Measurements from ENCODE around the gene RAB9A.

RAB9A gene

DNA sequence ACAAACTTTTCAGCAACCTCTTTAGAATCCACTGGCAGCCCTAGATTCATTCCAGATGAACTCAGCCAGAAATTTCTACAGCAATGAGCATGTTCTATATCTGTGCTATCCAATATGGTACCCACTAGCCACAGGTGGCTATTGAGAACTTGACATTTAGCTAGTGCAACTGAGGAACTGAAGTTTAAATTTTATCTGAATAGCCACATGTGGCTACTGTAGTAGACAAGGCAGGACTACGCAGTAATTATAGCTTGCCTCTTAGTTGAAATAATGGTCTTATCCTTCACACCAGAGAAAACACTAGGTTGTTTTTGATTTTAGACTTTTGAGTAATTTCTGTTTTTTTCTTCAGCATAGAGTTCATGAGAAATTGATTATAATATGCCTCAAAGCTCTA is 38.6 kb upstream of the RAB9A start:
- no peak overlapping the region for H3K4me3 ChIP-seq (ENCODE audit: control insufficient read depth, low read depth, low read length)
- no peak for DNase-seq (ENCODE audit: low read depth)
- TF ChIP-seq, protein P1, sequence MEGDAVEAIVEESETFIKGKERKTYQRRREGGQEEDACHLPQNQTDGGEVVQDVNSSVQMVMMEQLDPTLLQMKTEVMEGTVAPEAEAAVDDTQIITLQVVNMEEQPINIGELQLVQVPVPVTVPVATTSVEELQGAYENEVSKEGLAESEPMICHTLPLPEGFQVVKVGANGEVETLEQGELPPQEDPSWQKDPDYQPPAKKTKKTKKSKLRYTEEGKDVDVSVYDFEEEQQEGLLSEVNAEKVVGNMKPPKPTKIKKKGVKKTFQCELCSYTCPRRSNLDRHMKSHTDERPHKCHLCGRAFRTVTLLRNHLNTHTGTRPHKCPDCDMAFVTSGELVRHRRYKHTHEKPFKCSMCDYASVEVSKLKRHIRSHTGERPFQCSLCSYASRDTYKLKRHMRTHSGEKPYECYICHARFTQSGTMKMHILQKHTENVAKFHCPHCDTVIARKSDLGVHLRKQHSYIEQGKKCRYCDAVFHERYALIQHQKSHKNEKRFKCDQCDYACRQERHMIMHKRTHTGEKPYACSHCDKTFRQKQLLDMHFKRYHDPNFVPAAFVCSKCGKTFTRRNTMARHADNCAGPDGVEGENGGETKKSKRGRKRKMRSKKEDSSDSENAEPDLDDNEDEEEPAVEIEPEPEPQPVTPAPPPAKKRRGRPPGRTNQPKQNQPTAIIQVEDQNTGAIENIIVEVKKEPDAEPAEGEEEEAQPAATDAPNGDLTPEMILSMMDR (conservative IDR thresholded peaks at IDR 0.05; ENCODE audit: control insufficient read depth, insufficient read depth, low read depth, low read length) = no peak

DNA sequence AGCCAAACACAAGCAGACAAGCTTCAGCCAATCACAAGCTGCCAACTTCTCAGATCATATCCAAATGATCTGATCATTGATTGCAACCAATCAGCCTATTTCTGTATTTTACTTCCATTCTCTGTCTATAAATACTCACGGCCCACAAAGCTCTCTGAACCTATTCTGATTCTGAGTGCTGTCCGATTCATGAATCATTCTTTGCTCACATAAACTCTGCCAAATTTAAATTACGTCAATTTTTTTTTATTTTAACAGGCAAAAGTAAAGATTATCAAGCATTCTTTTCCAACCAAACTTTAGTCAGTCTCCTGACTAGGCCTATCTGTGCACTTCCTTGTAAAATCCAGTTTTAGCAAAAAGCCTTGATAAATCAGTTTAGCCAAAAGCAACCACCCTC is 37.8 kb upstream of the RAB9A start:
- TF ChIP-seq, protein P1 (conservative IDR thresholded peaks at IDR 0.05; ENCODE audit: control insufficient read depth, insufficient read depth, low read depth, low read length) = no peak
- no peak overlapping the region for H3K4me3 ChIP-seq (ENCODE audit: control insufficient read depth, low read depth, low read length)
- peak; percentile 76 for DNase-seq (ENCODE audit: low read depth)

DNA sequence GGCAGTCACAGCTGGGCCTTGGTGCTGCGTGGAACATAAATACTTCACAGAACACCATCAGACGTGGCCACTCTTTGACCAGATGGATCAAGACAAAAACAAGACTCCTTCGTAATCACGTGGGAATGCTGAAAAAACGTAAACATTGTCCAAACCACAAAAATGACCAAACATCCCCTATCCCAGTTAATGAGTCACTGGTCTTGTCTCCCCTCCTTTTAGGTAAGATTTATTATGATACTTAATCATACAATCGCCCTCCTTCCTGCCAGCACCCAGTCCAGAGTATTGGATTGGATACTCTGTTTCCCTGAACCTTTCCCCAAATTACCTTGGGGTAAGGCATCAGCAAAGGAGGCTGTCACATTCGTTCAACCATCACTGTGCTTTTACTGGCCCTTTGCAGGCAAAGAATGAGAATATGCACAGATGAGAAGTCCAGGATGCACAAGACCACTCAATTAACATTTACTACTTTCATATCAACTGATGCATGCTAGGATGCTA is 36.6 kb upstream of the RAB9A start:
- H3K4me3 ChIP-seq (ENCODE audit: control insufficient read depth, low read depth, low read length) = peak overlapping the region; percentile 55
- TF ChIP-seq, protein P1 (conservative IDR thresholded peaks at IDR 0.05; ENCODE audit: control insufficient read depth, insufficient read depth, low read depth, low read length) = no peak
- DNase-seq (ENCODE audit: low read depth) = peak; percentile 98

DNA sequence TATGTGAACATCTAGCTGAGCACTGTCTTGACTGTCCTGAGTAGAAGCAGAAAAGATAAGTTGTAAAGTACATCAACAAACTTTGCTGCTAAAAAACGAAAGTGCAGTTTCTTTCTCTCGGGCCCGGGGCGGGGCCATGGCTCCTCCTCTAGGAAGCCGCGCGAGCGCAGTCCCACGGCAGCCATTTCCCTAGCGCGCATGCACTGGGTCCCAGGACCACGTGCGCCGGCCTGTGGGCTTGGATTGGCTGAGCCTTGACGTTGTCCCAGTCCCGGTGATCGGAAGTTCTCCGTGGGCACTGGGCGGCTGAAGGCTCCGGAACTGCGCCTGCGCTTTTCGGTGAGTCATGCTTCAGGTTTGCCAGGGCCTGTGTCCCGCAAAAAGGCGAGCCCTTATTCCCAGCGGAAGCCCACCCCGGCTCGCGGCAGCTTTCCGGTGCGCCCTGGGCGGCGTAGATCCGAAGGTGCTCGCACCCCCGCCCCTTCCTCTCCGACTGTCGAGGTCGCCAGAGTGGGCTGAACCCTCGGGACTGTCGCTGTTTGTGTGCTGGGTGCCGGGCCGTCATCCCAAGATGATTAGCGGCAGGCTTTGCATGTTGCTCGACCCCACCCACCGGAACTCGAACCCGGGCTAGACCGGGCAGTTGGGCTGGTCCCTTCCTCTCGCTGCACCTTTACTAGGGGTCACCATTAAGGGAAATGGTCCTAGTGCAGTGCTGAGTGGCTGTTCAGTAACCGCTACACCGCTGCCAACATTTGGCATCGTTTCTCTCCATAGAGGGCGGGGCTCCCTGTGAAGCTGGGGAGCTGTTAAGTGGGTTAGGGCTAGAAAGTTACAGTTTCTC is 35.9 kb upstream of the RAB9A start, which contains the start of gene TCEANC:
TCEANC (plus strand) TSS at position 292 of the 844 bp plus-strand sequence. CDS start 9,368 bp downstream, outside the sequence.
- peak; percentile 98 for DNase-seq (ENCODE audit: low read depth)
- peak within 1 kb of the TSS; percentile 55 for H3K4me3 ChIP-seq (ENCODE audit: control insufficient read depth, low read depth, low read length)
- TF ChIP-seq, protein P1 (conservative IDR thresholded peaks at IDR 0.05; ENCODE audit: control insufficient read depth, insufficient read depth, low read depth, low read length) = no peak

DNA sequence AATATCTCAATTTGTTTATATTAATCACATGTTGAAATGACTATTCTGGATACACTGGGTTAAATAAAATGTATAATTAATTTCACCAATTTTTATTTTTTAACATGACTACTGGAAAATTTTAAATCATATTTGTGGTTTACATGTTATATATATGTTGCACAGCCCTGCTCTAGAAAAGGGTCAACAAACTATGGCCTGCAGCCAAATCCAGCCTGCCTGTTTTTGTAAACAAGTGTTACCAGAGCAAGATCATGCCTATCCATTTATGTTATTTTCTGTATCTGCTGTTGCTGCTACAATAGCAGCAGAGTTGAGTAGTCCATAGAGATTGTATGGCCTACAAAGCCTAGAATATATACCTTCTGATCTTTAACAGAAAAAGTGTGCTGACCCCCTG is 34.8 kb upstream of the RAB9A start:
- no peak overlapping the region for H3K4me3 ChIP-seq (ENCODE audit: control insufficient read depth, low read depth, low read length)
- no peak for DNase-seq (ENCODE audit: low read depth)
- TF ChIP-seq, protein P1 (conservative IDR thresholded peaks at IDR 0.05; ENCODE audit: control insufficient read depth, insufficient read depth, low read depth, low read length) = no peak

DNA sequence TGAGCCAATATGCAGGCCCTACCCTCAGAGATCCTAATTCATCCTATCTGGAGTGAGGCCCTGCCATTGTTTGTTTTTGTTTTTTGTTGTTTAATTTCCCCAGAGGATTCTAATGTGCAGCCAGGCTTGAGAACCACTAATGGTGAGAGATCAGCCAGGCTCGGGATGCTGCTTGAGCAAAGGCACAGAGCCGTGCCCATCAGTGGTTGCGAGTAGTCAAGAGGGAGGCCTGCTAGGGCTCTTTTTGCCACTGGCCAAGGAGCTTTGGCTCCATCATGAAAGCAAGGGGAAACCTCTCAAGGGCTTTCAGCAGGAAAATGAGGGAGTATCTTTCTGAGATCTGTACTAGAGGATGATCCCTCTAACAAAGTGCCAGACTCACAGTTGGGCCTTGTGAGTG is 33.3 kb upstream of the RAB9A start:
- TF ChIP-seq, protein P1 (conservative IDR thresholded peaks at IDR 0.05; ENCODE audit: control insufficient read depth, insufficient read depth, low read depth, low read length) = no peak
- no peak overlapping the region for H3K4me3 ChIP-seq (ENCODE audit: control insufficient read depth, low read depth, low read length)
- DNase-seq (ENCODE audit: low read depth) = no peak

Measured in fibroblast of mammary gland (primary cell).